GM12891 (cell line): ENCODE data around the gene IFI35.

Source experiments
- PAX5 ChIP-seq: IDR thresholded peaks from 2 replicates; pipeline ENCODE4 v1.6.1; 2011; ENCODE audit warnings: low read length, moderate library complexity, mild to moderate bottlenecking; ENCODE audit not compliant: insufficient read depth, severe bottlenecking
- POLR2A ChIP-seq: IDR thresholded peaks from 2 replicates; pipeline ENCODE4 v1.6.1; 2011; ENCODE audit warnings: low read depth, low read length, control low read depth
- POLR2AphosphoS5 ChIP-seq: IDR thresholded peaks from 2 replicates; pipeline ENCODE4 v1.6.1; 2011; ENCODE audit warnings: low read depth, low read length, control low read depth
- POU2F2 ChIP-seq: IDR thresholded peaks from 2 replicates; pipeline ENCODE4 v1.6.1; 2011; ENCODE audit warnings: low read depth, mild to moderate bottlenecking, control low read depth, low read length, moderate library complexity
- SPI1 ChIP-seq: IDR thresholded peaks from 2 replicates; pipeline ENCODE4 v1.6.1; 2011; ENCODE audit warnings: low read depth, low read length, control low read depth

DNA sequence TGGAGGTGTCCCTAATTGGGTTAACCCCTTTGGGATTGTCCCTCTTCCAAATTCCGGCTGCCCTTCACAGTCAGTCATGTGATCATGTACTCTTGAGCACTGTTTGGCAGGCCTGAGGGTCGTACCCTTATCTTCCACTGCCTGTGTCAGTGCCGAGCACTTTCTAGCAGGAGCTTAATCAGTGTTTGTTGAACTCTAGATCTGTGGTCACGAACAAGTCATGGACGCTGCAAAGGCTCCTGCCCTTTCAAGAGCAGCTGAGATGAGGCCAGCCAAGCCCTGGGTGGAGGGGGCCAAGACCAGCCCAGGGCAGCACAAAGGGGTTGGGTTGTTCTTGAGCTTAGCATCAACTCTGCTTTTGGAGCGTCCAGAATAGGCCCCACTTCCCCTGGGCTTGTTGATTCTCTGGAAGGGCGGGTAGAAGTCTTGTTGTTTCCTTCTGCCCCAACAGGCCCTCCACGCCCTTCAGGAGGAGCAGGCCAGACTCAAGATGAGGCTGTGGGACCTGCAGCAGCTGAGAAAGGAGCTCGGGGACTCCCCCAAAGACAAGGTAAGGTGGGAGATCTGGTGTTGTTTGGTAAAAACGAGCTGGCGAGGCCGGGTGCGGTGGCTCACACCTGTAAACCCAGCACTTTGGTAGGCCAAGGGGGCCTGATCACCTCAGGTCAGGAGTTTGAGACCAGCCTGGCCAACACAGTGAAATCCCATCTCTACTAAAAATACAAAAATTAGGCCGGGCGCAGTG is 5.3 kb downstream of the IFI35 start:
- no peak for TF ChIP-seq POLR2A
- no peak for TF ChIP-seq SPI1
- TF ChIP-seq POU2F2 = no peak
- no peak for TF ChIP-seq POLR2AphosphoS5
- no peak for TF ChIP-seq PAX5
